Right ventricle myocardium inferior (tissue), 1 donor: ENCODE data around the gene PWWP2B. TPM values are rescaled to one million over a fixed set of nuclear protein-coding genes. Genes with fewer than 3 reads are reported as not detected.
"Not testable (repeated sequence)": the region's sequence is repeated elsewhere in the genome, so short reads cannot be mapped to it uniquely, and the experiment has no call there.

Source experiments
- ATAC-seq: fragments of 200-7000 bp; cut with Tn5 transposase; one replicate; pipeline ENCODE4 v1.9.1; 2020; ENCODE audit warnings: mild to moderate bottlenecking, moderate library complexity
- DNase-seq: peaks from one replicate; pipeline ENCODE4 v3.0.0; 2021; ENCODE audit errors: missing footprints
- intact Hi-C: fragments of 100-400 bp; cut with DNase I; formaldehyde crosslinking; loops from one replicate; pipeline ENCODE4 v1.11.0; 2022
- total RNA-seq: library from RNA; stranded (reverse); fragmentation: NEBNext Ultra II Directional; extraction: Animal tissue kit (Norgen Biotek cat#: 25700); gene quantifications from one replicate; pipeline ENCODE4 v1.2.1, GENCODE V29; 2021
- donor health status: DM: no; HTN: yes; CAD: no; lungs with severe emphysema.

PWWP2B gene
- total RNA-seq, 1 donor from 2014 or later = 22.3 TPM

GRCh38 chr10:132434405-132435005 lies 37.5 kb downstream of the PWWP2B start:
- intact Hi-C loops = no loop called here
- peak; percentile 91 for DNase-seq
- no peak for ATAC-seq

GRCh38 chr10:132435320-132435719 lies 38.3 kb downstream of the PWWP2B start:
- intact Hi-C loops, DNase-seq, ATAC-seq: not testable (repeated sequence)

- peak; percentile 2 for DNase-seq
- intact Hi-C loops, ATAC-seq: not testable (repeated sequence)
These were observed 39.1 kb downstream of the PWWP2B start for GRCh38 chr10:132436096-132436495.

- ATAC-seq = no peak
- intact Hi-C loops = no loop called here
- DNase-seq = peak; percentile 41
These were observed 39.9 kb downstream of the PWWP2B start for GRCh38 chr10:132436861-132437410.

- DNase-seq (peak; percentile 20), ATAC-seq (no peak)
- intact Hi-C loops = no loop called here
These were observed 40.5 kb downstream of the PWWP2B start for GRCh38 chr10:132437541-132437950.

- no peak for ATAC-seq
- DNase-seq = peak; percentile 34
- intact Hi-C loops = no loop called here
These were observed 41.4 kb downstream of the PWWP2B start for GRCh38 chr10:132438091-132439024.

- intact Hi-C loops = no loop called here
- peak; percentile 55 for DNase-seq
These were observed 42.0 kb downstream of the PWWP2B start for GRCh38 chr10:132439025-132439388.

GRCh38 chr10:132439424-132440163 lies 42.6 kb downstream of the PWWP2B start:
- intact Hi-C loops = no loop called here
- DNase-seq (peak; percentile 64), ATAC-seq (peak; percentile 29)

More at GRCh38 chr10:132439025-132439388, 42.0 kb downstream of the PWWP2B start:
- no peak for ATAC-seq

GRCh38 chr10:132440791-132441565 lies 44.0 kb downstream of the PWWP2B start:
- ATAC-seq (no peak), DNase-seq (peak; percentile 44)
- intact Hi-C loops = no loop called here

GRCh38 chr10:132441818-132442524 lies 45.0 kb downstream of the PWWP2B start:
- ATAC-seq = no peak
- intact Hi-C loops = no loop called here
- no peak for DNase-seq

- DNase-seq (peak; percentile 45), ATAC-seq (no peak)
- intact Hi-C loops = no loop called here
These were observed 45.6 kb downstream of the PWWP2B start for GRCh38 chr10:132442636-132443035.

GRCh38 chr10:132443605-132443982 lies 46.6 kb downstream of the PWWP2B start:
- peak; percentile 63 for DNase-seq
- no peak for ATAC-seq
- intact Hi-C loops = no loop called here

- peak; percentile 21 for DNase-seq
- intact Hi-C loops = no loop called here
These were observed 47.2 kb downstream of the PWWP2B start for GRCh38 chr10:132443983-132444876.

GRCh38 chr10:132444877-132445351 lies 47.9 kb downstream of the PWWP2B start:
- ATAC-seq (no peak), DNase-seq (peak; percentile 52)
- intact Hi-C loops = no loop called here

More at GRCh38 chr10:132443983-132444876, 47.2 kb downstream of the PWWP2B start:
- ATAC-seq = no peak

GRCh38 chr10:132445516-132446194 lies 48.7 kb downstream of the PWWP2B start:
- no peak for ATAC-seq
- DNase-seq = peak; percentile 64

GRCh38 chr10:132446195-132446581 lies 49.2 kb downstream of the PWWP2B start:
- no peak for ATAC-seq
- intact Hi-C loops = no loop called here

More at GRCh38 chr10:132445516-132446194, 48.7 kb downstream of the PWWP2B start:
- intact Hi-C loops = no loop called here

More at GRCh38 chr10:132446195-132446581, 49.2 kb downstream of the PWWP2B start:
- peak; percentile 60 for DNase-seq
